NOMO-1 treated with DMSO at 0.1 percent for 48 hours (cell line): ENCODE results near the gene PDXDC1.
"Not testable (repeated sequence)": the region's sequence is repeated elsewhere in the genome, so short reads cannot be mapped to it uniquely, and the experiment has no call there.

Experiments used
- DNase-seq: peaks from one replicate; lab custom pipeline; 2025; ENCODE audit not compliant: unreplicated experiment; lab: John Stamatoyannopoulos, UW

PDXDC1 gene

GRCh38 chr16:15130256-15130932 lies 155.6 kb downstream of the PDXDC1 start:
- DNase-seq = not testable (repeated sequence)

- not testable (repeated sequence) for DNase-seq
These were observed 156.3 kb downstream of the PDXDC1 start for GRCh38 chr16:15130943-15131700.

- not testable (repeated sequence) for DNase-seq
These were observed 158.0 kb downstream of the PDXDC1 start for GRCh38 chr16:15132719-15133428.

- not testable (repeated sequence) for DNase-seq
These were observed 158.7 kb downstream of the PDXDC1 start for GRCh38 chr16:15133554-15133953.

GRCh38 chr16:15134752-15135482 lies 160.1 kb downstream of the PDXDC1 start:
- not testable (repeated sequence) for DNase-seq

- not testable (repeated sequence) for DNase-seq
These were observed 160.9 kb downstream of the PDXDC1 start for GRCh38 chr16:15135483-15136360.

GRCh38 chr16:15137514-15137913 lies 162.7 kb downstream of the PDXDC1 start:
- DNase-seq = not testable (repeated sequence)

GRCh38 chr16:15140444-15141365 lies 165.9 kb downstream of the PDXDC1 start:
- DNase-seq = not testable (repeated sequence)

GRCh38 chr16:15141586-15141985 lies 166.8 kb downstream of the PDXDC1 start:
- no peak for DNase-seq

- not testable (repeated sequence) for DNase-seq
These were observed 167.5 kb downstream of the PDXDC1 start for GRCh38 chr16:15142107-15142890.

- DNase-seq = not testable (repeated sequence)
These were observed 168.2 kb downstream of the PDXDC1 start for GRCh38 chr16:15142891-15143600.

- not testable (repeated sequence) for DNase-seq
These were observed 168.8 kb downstream of the PDXDC1 start for GRCh38 chr16:15143601-15144091.

- not testable (repeated sequence) for DNase-seq
These were observed 169.3 kb downstream of the PDXDC1 start for GRCh38 chr16:15144092-15144631.

- DNase-seq = not testable (repeated sequence)
These were observed 170.1 kb downstream of the PDXDC1 start for GRCh38 chr16:15144781-15145417.

- DNase-seq = not testable (repeated sequence)
These were observed 170.8 kb downstream of the PDXDC1 start for GRCh38 chr16:15145418-15146263.

- DNase-seq = not testable (repeated sequence)
These were observed 171.4 kb downstream of the PDXDC1 start for GRCh38 chr16:15146264-15146662.
